NCI-H1417 treated with DMSO at 0.1 percent for 48 hours (cell line): ENCODE results near the gene SLC26A1.
A peak's percentile ranks its signal among the peaks of the same experiment; 100 is the strongest.
"Not testable (repeated sequence)": the region's sequence is repeated elsewhere in the genome, so short reads cannot be mapped to it uniquely, and the experiment has no call there.

Experiments used
- DNase-seq: peaks from one replicate; lab custom pipeline; 2025; lab: John Stamatoyannopoulos, UW

The SLC26A1 gene

GRCh38 chr4:1013225-1014073 is 20.2 kb upstream of the SLC26A1 start:
- no peak for DNase-seq

- DNase-seq, result no peak
Observed at GRCh38 chr4:1012034-1012739, 19.0 kb upstream of the SLC26A1 start.

DNA sequence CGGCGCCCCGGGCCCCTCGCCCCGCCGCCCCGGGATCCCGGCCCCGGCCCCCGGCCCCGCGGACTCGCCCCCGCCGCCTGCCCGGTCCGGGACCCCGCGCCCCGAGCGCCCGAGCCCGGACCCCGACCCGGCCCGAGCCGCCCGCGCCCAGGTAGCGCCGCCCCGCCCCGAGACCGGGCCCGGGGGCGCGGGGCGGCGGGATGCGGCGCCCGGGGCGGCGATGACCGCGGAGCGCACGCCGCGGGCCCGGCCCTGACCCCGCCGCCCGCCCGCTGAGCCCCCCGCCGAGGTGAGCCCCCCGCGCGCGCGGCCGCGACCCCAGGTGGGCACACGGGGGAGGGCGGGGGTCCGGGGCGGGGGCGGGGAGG is 18.4 kb upstream of the SLC26A1 start:
- no peak for DNase-seq

DNA sequence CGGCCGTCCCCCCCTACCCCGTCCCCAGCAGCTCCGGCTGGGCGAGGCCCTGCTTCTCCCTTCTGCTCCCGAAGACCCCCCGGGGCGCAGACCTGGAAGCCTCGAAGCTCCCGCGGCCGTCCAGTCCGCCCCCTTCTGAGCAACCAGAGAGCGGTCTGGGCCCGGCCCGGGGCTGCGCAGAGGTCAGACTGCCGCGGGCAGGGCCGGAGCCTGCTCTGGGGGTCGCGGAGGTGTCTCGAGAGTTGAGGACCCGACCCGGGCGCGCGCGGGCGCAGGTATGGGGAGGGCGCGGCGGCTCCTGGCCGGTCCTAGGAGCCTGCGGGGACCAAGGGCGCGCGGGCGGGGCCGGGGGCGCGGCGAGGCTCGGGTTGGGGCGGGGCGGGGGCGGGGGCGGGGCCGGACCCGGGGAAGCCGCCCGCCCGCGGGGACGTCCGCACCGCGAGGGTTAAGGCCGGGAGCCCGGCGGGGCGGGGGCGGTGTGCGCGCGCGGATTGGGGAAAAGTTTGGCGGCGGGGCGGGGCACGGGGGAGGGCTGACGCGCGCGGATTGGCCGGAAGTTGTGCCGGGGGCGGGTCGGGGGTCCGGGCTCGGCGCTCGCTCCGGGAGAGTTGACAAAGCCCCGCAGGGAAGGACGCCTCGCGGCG is 17.9 kb upstream of the SLC26A1 start, which contains the start of gene FGFRL1:
TSS of gene FGFRL1 (plus strand) at position 605 of the 644 bp plus-strand sequence. CDS start 860 bp downstream, outside the sequence.
- DNase-seq, result no peak

DNA sequence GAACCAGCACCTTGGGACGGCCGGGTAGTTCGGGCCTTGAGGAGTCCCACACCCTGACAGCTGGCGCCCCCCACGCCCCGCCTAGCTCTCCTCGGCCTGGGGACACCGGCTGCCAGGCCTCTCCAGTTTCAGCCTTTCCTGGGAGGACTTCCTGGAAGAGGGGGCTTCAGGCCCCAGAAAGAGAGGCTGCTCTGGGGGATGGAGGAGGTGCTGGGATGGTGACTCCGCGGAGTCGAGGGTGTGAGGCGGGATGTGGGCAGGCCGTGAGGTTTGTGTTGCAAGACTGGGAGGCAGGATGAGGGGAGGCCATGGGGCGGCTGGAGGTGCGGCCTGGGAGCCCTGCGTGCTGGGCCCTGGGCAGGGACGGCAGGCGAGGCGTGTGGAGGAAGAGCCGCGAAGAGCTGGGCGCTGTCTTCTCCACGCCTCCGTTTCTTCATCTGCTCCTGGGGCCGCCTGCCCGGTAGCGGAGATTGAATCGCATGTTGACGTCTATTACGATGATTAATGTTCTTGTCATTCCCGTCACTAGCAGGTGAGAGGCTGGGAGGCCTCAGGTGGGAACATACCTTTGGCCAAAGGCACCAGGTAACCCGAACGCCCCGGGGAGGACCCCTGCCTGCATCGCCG is 17.3 kb upstream of the SLC26A1 start:
- DNase-seq, result peak; percentile 11

DNA sequence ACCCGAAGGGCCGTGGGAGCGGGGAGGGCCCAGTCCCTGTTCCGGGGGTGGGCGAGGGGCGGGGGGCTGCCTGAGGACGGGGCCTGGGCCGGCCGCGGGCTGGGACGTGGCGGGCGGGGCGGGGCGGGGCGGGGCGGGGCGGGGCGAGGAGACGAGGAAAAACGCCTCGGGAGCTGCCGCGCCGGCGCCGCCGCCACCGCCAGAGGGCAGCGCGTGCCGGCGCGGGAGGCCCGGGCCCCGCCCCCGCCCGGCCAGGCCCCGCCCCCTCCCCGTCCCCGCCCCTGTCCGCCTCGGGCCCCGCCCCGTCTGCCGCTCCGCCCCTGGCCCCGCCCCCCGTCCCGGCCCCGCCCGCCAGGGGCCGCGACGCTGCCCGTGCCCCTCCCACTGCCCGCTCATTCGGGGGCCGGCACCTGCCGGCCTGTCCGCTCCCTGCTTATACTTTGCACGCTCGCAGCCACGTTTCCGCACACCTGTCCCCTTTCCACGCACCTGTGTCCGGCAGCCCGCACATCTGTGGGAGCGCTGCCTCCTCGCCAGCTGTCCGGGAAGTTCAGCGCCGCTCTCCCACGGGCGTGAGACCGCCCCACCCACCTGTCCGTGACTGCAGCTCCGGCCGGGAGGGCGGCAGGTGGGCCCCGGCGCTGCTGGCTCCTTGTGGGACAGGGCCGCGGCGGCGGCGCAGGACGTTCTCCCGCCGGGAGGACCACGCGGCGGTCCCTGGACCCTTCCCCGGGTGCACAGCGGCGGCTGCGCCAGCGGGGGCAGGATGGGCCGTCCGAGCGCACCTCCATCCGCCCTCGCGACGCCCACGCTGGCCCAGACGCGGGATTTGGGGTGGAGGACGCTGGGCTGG is 16.6 kb upstream of the SLC26A1 start:
- DNase-seq, result no peak

GRCh38 chr4:1008840-1009541 is 15.8 kb upstream of the SLC26A1 start:
- no peak for DNase-seq

- DNase-seq, result no peak
Observed at GRCh38 chr4:1006856-1007255, 13.7 kb upstream of the SLC26A1 start.

GRCh38 chr4:1004557-1005485 is 11.6 kb upstream of the SLC26A1 start:
- no peak for DNase-seq

- DNase-seq, result no peak
Observed at GRCh38 chr4:1004071-1004418, 10.8 kb upstream of the SLC26A1 start.

DNA sequence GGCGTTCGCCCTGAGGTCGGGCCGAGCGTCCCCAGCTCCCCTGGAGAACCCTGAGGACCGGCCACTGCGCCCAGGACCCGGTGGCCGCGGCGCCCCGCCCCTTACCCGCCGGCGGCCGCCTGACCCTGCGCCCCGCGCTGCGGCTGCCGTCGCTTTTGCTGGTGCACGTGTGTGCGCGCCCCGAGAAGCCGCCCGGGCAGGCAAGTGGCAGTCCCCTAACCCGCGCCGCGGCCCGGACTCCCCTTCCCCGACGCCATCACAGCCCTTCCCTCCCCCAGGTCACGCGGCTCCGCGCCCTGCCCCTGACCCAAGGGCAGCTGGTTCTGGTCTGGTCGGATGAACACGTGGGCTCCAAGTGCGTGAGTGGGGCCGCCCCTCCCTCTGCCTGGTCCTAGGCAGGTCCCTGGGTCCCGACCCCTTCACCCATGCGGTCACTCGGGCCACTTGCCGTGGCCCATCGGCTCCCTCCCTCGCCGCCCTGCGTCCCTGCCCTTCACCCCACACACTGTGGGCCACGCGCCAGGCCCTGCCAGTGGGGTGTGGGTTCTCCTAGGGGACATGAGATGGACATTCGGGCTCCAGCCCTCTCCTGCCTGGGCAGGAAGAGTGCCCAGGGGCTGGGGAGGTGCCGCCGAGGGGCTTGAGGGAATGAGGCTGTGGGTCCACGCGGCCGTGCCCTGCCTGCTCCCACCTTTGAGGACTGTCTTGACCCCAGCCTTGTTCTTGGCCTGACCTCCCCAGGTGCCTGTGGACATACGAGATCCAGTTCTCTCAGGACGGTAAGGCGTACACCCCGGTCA is 10.3 kb upstream of the SLC26A1 start:
- no peak for DNase-seq

GRCh38 chr4:1002631-1003251 is 9.5 kb upstream of the SLC26A1 start:
- DNase-seq, result no peak

GRCh38 chr4:1002131-1002630 is 9.0 kb upstream of the SLC26A1 start:
- no peak for DNase-seq

DNA sequence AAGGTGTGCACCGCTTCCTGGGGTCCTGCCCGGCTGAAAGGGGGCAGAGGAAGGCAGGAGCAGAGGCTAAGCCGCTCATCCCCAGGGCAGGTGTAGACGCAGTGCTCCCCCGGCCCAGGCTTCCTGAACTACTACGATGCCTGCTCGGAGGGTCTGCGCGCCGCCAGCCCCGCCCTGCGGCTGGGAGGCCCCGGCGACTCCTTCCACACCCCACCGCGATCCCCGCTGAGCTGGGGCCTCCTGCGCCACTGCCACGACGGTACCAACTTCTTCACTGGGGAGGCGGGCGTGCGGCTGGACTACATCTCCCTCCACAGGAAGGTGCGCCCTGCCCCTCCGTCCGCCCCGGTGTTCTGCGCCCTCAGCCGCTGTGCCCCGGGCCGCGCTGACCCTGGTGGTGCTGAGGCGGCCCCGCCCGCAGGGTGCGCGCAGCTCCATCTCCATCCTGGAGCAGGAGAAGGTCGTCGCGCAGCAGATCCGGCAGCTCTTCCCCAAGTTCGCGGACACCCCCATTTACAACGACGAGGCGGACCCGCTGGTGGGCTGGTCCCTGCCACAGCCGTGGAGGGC is 8.4 kb upstream of the SLC26A1 start:
- DNase-seq, result no peak

DNA sequence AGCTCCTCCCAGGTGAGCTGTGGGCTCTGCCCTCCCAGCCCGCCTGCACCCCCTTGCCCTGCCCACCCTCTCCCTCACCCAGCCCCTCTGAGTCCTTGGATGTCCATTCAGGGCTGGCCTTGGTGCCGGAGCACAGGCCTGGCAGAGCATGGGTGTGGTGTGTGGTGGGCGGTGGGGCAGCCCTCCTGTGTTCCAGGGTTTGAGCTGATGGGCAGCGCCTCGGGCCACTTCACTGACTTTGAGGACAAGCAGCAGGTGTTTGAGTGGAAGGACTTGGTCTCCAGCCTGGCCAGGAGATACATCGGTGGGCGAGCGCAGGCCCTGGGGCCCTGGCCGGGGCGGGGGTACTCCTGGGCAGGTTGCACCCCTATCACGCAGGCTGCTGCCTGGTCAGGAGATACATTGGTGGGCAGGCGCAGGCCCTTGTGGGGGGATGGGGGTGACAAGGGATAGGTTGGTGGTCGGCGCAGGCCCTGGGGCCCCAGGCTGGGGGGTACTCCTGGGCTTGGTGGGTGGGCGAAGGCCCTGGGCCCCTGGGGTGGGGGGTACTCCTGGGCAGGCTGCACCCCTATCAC is 7.6 kb upstream of the SLC26A1 start:
- no peak for DNase-seq

- DNase-seq, result no peak
Observed at GRCh38 chr4:999882-1000425, 6.8 kb upstream of the SLC26A1 start.

DNA sequence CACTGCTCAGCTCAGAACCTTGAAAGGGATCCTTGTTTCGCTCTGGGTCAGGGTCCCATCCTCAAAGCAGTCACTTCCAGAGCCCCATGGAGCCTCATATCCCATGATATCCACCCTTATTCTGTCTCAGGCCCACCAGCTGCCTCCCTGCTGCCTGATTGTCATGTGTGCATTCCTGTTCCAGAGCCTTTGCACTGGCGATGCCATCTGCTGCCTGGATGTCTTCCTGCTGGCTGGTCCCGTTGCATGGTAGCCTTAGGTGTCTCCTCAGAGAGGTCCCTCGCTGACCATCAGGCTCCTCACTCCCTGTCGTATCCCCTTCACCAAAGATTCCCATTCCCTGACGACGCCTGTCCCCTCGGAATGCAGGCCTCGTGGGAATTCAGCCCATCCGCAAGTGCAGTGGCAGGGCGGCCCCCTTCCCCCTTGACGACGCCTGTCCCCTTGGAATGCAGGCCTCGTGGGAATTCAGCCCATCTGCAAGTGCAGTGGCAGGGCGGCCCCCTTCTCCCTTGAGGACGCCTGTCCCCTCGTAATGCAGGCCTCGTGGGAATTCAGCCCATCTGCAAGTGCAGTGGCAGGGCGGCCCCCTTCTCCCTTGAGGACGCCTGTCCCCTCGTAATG is 6.1 kb upstream of the SLC26A1 start:
- DNase-seq, result not testable (repeated sequence)
